ENCODE measurements around the gene MTHFSD.

The MTHFSD gene

DNA sequence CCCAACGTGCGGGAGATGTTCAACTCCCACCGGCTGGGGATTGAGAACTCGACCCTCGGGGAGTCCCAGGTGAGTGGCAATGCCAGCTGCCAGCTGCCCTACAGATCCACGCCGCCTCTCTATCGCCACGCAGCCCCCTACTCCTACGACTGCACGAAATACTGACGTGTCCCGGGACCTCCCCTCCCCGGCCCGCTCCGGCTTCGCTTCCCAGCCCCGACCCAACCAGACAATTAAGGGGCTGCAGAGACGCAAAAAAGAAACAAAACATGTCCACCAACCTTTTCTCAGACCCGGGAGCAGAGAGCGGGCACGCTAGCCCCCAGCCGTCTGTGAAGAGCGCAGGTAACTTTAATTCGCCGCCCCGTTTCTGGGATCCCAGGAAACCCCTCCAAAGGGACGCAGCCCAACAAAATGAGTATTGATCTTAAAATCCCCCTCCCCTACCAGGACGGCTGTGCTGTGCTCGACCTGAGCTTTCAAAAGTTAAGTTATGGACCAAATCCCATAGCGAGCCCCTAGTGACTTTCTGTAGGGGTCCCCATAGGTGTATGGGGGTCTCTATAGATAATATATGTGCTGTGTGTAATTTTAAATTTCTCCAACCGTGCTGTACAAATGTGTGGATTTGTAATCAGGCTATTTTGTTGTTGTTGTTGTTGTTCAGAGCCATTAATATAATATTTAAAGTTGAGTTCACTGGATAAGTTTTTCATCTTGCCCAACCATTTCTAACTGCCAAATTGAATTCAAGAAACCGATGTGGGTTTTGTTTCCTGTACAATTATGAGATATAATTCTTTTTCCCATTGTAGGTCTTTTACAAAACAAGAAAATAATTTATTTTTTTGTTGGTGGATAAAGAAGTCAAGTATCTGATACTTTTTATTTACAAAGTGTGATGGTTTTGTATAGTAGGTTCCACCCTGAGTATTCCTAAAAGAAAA lies 13.9 kb upstream of the MTHFSD start:
- DNase-seq: no peak

- DNase-seq: no peak
Measured at GRCh38 chr16:86567701-86568581, 12.9 kb upstream of the MTHFSD start.

DNA sequence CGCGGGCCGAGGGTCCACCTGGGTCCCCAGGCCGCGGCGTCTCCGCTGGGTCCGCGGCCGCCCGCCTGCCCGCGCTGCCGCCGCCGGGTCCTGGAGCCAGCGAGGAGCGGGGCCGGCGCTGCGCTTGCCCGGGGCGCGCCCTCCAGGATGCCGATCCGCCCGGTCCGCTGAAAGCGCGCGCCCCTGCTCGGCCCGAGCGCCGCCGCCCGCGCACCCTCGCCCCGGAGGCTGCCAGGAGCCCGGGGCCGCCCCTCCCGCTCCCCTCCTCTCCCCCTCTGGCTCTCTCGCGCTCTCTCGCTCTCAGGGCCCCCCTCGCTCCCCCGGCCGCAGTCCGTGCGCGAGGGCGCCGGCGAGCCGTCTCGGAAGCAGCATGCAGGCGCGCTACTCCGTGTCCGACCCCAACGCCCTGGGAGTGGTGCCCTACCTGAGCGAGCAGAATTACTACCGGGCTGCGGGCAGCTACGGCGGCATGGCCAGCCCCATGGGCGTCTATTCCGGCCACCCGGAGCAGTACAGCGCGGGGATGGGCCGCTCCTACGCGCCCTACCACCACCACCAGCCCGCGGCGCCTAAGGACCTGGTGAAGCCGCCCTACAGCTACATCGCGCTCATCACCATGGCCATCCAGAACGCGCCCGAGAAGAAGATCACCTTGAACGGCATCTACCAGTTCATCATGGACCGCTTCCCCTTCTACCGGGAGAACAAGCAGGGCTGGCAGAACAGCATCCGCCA lies 12.1 kb upstream of the MTHFSD start:
- peak; percentile 69 for DNase-seq

GRCh38 chr16:86566601-86566965 lies 11.5 kb upstream of the MTHFSD start, which contains the start of gene FOXC2:
FOXC2 (plus strand) TSS chr16:86566829; CDS start chr16:86567336, 507 bp downstream.
- DNase-seq: peak; percentile 85

- DNase-seq: no peak
Measured at GRCh38 chr16:86565644-86566511, 10.8 kb upstream of the MTHFSD start.

DNA sequence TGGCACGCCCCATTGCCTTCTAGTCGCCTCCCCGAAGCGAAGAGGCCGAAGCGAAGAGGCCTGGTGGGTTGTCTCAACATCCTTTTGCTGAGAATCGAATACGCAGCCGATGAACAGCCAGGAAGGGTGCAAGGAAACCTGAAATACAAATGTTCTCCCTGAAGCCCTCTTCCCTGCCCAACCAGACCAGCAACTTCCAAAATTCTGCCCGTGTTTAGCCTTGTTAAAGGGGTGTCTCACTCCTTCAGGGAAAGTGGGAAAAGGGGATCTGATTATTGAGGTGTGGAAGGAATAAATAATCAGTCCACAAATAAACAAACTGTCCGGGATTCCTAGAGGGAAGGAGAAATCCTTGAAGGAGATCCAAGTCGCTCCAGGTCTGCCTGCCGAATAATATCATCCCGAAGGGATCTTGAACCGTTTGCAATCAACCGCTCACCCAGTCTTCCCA lies 10.2 kb upstream of the MTHFSD start:
- no peak for DNase-seq

DNA sequence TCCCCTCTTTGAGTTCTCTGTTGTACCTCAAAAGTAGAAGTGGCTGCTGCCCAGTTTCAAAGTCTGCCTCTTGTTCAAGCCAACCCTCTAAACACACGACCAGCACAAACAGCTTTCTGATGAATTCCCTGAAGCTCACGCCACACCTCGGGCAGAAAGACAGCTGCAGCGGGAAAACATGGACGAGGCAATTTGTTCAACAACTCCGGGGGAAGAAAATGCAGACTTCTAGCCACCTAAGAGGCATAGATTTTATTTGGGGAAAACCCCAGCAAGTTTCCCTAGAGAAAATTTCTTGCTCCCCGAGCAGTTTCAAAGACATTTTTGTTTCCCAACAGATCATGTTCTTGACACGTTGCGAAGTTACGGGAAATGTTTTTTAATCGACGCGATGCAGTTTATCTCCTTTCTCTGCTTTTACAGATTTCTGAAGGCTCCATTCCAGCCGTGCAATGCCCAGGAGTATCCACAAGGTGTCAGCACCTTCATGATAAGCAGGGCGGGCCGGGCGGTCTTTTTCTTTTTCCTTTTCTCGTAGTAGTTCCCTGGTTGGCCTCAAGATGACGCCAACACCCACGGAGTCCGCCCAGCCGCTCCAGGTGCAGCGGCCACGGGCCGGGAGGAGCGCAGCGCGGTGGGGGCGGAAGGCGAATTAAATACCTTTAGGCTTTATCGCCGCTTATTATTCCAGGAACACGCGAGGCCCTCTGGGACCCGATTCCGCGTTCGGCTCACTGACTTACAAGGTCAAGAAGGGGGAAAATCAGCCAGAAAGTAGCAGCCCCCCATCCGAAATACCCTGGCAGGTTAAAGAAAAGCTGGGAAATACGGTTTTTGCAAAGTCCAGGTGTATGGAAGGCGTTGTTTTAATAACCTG lies 8.7 kb upstream of the MTHFSD start:
- peak; percentile 95 for DNase-seq

DNA sequence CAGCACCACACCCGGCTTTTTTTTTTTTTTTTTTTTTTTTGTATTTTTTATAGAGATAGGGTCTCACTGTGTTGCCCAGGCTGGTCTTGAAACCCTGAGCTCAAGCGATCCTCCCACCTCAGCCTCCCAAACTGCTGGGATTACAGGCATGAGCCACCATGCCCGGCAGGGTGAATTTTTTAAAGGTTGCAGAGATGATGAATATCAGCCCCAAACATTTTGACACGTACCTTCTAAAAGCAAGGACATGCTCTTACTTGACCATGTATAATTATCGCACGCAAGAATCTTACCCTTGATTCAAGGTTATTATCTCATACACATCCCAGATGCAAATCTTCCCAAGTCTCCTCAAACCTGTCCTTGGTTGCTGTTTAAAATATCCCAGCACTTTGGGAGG lies 7.3 kb upstream of the MTHFSD start:
- DNase-seq: no peak

DNA sequence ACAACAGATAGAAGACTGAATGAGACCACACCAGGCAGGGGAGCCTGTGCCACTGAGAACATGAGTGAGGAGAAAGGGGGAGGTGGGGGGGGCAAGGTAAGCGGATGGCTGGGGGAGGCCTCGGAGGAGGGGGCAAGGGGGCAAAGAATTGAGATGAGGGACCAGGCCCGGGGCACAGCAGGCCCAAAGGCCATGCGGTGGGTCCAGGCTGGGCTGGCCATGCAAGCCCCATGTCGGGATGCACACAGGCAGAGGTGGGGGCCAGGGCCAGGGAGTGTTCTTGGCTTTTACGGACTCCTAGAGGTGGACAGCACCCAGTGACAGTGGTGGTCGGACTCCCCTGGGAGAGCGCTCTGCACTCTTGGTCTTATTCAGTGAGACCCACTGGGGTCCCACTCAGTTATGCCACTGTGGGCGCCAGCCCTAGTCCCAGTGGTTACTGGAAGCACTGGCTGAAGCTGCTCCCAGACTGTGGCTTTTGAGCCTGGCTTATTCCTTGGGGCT lies 4.8 kb upstream of the MTHFSD start:
- DNase-seq: no peak

GRCh38 chr16:86558355-86559193 lies 3.5 kb upstream of the MTHFSD start:
- no peak for DNase-seq

DNA sequence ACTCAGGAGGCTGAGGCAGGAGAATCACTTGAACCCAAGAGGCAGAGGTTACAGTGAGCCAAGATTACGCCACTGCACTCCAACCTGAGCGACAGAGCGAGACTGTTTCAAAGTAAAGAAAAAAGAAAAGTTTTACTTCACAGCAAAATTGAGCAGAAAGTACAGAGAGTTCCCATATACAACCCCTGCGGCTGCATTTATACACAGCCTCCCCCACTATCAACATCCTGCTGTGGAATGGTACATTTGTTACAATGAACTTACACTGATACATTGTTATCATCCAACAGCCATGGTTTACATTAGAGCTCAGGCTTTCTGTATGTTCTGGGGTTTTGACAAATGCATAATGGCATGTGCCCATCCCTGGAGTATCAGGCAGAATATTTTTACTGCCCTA lies 2.6 kb upstream of the MTHFSD start:
- DNase-seq: no peak

- DNase-seq: no peak
Measured at GRCh38 chr16:86556576-86556975, 1.5 kb upstream of the MTHFSD start.

GRCh38 chr16:86555704-86556075 lies 655 bp upstream of the MTHFSD start:
- DNase-seq: no peak

GRCh38 chr16:86554599-86554916 lies 477 bp downstream of the MTHFSD start:
- no peak for DNase-seq

GRCh38 chr16:86553356-86553755 lies 1.7 kb downstream of the MTHFSD start:
- no peak for DNase-seq

- no peak for DNase-seq
Measured at GRCh38 chr16:86550281-86550680, 4.8 kb downstream of the MTHFSD start.

- no peak for DNase-seq
Measured at GRCh38 chr16:86549893-86550190, 5.2 kb downstream of the MTHFSD start.

GRCh38 chr16:86549076-86549892 lies 5.8 kb downstream of the MTHFSD start:
- DNase-seq: no peak

DNA sequence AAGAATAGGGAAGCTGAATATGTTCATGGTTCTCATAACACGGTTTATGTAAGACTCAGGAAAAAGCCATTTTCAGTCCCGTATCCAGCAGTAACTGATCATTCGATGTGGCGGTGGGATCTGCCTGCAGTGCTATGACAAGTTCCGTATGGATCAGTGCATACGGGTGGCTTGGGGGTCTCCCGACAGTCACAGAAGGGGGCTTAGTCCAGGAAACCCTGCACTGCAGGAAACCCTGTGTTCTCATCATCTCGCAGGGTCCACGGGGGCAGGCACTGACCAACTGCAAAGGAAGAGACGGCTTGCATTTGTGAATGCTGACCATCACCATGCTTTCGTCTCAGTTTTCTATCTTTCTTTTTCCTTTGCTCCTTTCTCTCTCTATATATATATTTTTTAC lies 7.7 kb downstream of the MTHFSD start:
- DNase-seq: no peak

All from retina (tissue), 1 donor.